Epithelial cell of esophagus (primary cell): ENCODE results near the gene NHLRC2.
"Not testable (repeated sequence)": the region's sequence is repeated elsewhere in the genome, so short reads cannot be mapped to it uniquely, and the experiment has no call there.

Source experiments
- DNase-seq: peaks from one replicate; pipeline ENCODE4 v3.0.0; 2010; ENCODE audit warnings: low read depth
- H3K4me3 ChIP-seq: 2 replicates; pipeline ENCODE4 v1.5.1; 2011; ENCODE audit warnings: mild to moderate bottlenecking, low read length, control low read depth
- CTCF ChIP-seq: IDR thresholded peaks from 2 replicates; pipeline ENCODE4 v1.5.1; 2011; ENCODE audit warnings: low read depth, mild to moderate bottlenecking, low read length, control low read depth, inconsistent platforms; ENCODE audit not compliant: insufficient read depth; ENCODE audit errors: missing control alignments

The NHLRC2 gene

GRCh38 chr10:113822174-113822573, 32.3 kb upstream of the NHLRC2 start:
- H3K4me3 ChIP-seq = no peak overlapping the region
- no peak for DNase-seq
- no peak for TF ChIP-seq CTCF

GRCh38 chr10:113823389-113823788, 31.1 kb upstream of the NHLRC2 start:
- H3K4me3 ChIP-seq = no peak overlapping the region
- no peak for TF ChIP-seq CTCF
- no peak for DNase-seq

- TF ChIP-seq CTCF = no peak
- no peak for DNase-seq
- H3K4me3 ChIP-seq = no peak overlapping the region
Measured at GRCh38 chr10:113825791-113826190, 28.7 kb upstream of the NHLRC2 start.

GRCh38 chr10:113828567-113828966, 25.9 kb upstream of the NHLRC2 start:
- not testable (repeated sequence) for DNase-seq, H3K4me3 ChIP-seq

- no peak for DNase-seq
- no peak overlapping the region for H3K4me3 ChIP-seq
- TF ChIP-seq CTCF = no peak
Measured at GRCh38 chr10:113842171-113842570, 12.3 kb upstream of the NHLRC2 start.

GRCh38 chr10:113843972-113844485, 10.4 kb upstream of the NHLRC2 start:
- DNase-seq = peak; percentile 60
- no peak overlapping the region for H3K4me3 ChIP-seq
- TF ChIP-seq CTCF = no peak

- no peak for TF ChIP-seq CTCF
- no peak overlapping the region for H3K4me3 ChIP-seq
- DNase-seq = no peak
Measured at GRCh38 chr10:113846036-113846435, 8.4 kb upstream of the NHLRC2 start.

- no peak for TF ChIP-seq CTCF
- H3K4me3 ChIP-seq = no peak overlapping the region
- DNase-seq = no peak
Measured at GRCh38 chr10:113849140-113849803, 5.2 kb upstream of the NHLRC2 start.
